ENCODE data around the gene ZDHHC5. TPM values are rescaled to one million over a fixed set of nuclear protein-coding genes. Genes with fewer than 3 reads are reported as not detected.
"Not testable (repeated sequence)": the region's sequence is repeated elsewhere in the genome, so short reads cannot be mapped to it uniquely, and the experiment has no call there.

ZDHHC5 gene
- total RNA-seq, 2 donors from 2014 or later = 62.8 to 62.9 TPM

DNA sequence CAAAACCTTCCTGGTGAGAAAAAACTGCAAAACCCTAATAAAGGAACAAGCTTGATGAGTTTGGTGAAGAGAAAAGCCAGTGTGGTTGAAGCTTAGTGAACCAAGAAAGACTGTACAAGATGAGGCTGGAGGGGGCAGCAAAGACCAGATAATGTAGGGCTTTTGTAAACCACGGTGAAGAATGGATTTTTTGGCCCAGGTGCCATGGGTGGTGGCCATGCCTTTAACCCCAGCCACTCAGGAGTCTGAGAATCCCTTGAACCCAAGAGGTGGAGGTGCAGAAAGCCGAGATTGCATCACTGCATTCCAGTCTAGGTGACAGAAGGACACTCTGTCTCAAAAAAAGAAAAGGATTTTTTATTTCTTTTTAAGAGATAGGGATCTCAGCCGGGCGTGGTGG is 5.0 kb upstream of the ZDHHC5 start:
- ATAC-seq (replicated peaks in 1 of 2) = no peak
- no peaks in the 10 kb centered on the region for H3K27me3 Mint-ChIP-seq (ENCODE audit: low read depth)
- DNase-seq = no peak
- peak overlapping the region; percentile 3 for H3K27ac Mint-ChIP-seq
- H3K4me3 Mint-ChIP-seq = no peak overlapping the region
- H3K9me3 Mint-ChIP-seq = no peaks in the 10 kb centered on the region
- peaks cover 4 to 9% of the 10 kb centered on the region in 2 donors for H3K36me3 Mint-ChIP-seq (ENCODE audit: insufficient read depth in 2 of 2)
- peaks cover 33% of the 10 kb centered on the region for H3K4me1 Mint-ChIP-seq (ENCODE audit: low read depth)

DNA sequence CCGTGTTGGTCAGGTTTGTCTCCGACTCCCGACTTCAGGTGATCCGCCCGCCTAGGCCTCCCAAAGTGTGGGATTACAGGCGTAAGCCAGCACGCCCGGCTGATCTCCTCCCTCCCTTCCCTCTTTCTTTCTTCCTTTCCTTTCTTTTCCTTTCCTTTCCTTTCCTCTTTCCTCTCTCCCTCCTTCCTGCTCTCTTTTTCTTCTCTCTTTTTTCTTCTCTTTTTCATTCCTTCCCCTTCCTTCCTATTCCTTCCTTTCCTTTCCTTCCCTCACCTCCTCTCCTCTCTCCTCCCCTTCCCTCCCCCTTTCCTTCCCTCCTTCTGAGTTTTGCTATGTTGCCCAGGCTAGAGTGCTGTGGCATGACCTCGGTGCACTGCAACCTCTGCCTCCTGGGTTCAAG is 3.9 kb upstream of the ZDHHC5 start:
- H3K27ac Mint-ChIP-seq = no peak overlapping the region
- no peaks in the 10 kb centered on the region for H3K27me3 Mint-ChIP-seq (ENCODE audit: low read depth)
- peaks cover 25% of the 10 kb centered on the region for H3K4me1 Mint-ChIP-seq (ENCODE audit: low read depth)
- no peak overlapping the region for H3K4me3 Mint-ChIP-seq
- peaks cover 10 to 13% of the 10 kb centered on the region in 2 donors for H3K36me3 Mint-ChIP-seq (ENCODE audit: insufficient read depth in 2 of 2)
- DNase-seq (no peak), ATAC-seq (replicated peaks in 1 of 2) (no peak)
- H3K9me3 Mint-ChIP-seq = no peaks in the 10 kb centered on the region

DNA sequence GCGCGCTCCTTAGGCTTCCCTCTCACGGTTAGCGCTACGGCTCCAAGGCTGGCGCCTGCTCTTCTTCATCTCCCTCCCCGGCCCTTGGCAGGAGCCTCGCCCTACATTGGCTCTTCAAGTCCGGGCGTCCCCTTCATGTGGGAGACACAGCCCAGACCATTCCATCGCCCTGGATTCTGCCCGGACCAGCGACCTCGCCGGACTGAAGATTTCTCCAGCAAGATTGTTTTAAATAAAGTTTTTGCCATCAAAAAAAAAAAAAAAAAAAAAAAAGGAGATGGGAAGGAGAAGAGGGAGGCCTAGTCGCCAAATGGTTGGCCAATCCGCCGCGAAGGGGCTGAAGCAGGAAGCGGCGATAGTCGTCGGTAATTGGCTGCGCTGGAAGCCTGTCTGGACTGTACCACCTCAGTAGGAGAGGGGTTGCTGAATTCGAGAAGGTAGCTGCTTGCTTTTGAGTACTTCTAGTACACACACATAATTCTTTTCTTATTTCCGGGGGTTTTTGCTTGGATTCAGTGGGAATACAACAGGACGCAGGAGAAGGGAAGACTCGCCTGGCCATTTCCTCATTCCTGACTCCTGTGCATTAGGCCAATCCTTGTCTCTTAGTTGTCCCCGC is 688 bp upstream of the ZDHHC5 start:
- peak overlapping the region; percentile 88 to 97 for H3K4me3 Mint-ChIP-seq
- peaks cover 7 to 10% of the 10 kb centered on the region in 2 donors for H3K36me3 Mint-ChIP-seq (ENCODE audit: insufficient read depth in 2 of 2)
- H3K27ac Mint-ChIP-seq = peak overlapping the region; percentile 99
- DNase-seq (peak; percentile 89 to 95), ATAC-seq (replicated peaks in 1 of 2) (peak; percentile 65 to 66)
- no peaks in the 10 kb centered on the region for H3K9me3 Mint-ChIP-seq
- peaks cover 46% of the 10 kb centered on the region for H3K4me1 Mint-ChIP-seq (ENCODE audit: low read depth)
- H3K27me3 Mint-ChIP-seq (ENCODE audit: low read depth) = no peaks in the 10 kb centered on the region

- Mint-ChIP-seq H3K27ac (peak overlapping the region; percentile 98), H3K27me3 (ENCODE audit: low read depth) (no peaks in the 10 kb centered on the region), H3K36me3 (ENCODE audit: insufficient read depth in 2 of 2) (peaks cover 10 to 13% of the 10 kb centered on the region in 2 donors), H3K4me3 (peak overlapping the region; percentile 88 to 97), H3K9me3 (no peaks in the 10 kb centered on the region), H3K4me1 (ENCODE audit: low read depth) (peaks cover 58% of the 10 kb centered on the region)
- peak; percentile 7 to 17 for ATAC-seq (replicated peaks in 1 of 2)
- DNase-seq = no peak
These were observed 494 bp downstream of the ZDHHC5 start for GRCh38 chr11:57668434-57668782.

GRCh38 chr11:57674251-57674650 is 6.3 kb downstream of the ZDHHC5 start:
- Mint-ChIP-seq H3K36me3 (ENCODE audit: insufficient read depth in 2 of 2) (peaks cover 9 to 28% of the 10 kb centered on the region in 2 donors), H3K27ac (peak overlapping the region; percentile 43), H3K27me3 (ENCODE audit: low read depth) (no peaks in the 10 kb centered on the region), H3K9me3 (no peaks in the 10 kb centered on the region), H3K4me1 (ENCODE audit: low read depth) (peaks cover 89% of the 10 kb centered on the region), H3K4me3 (peak overlapping the region in 1 of 2 donors; percentile 44)
- ATAC-seq (replicated peaks in 1 of 2) (no peak), DNase-seq (no peak)

- H3K9me3 Mint-ChIP-seq = no peaks in the 10 kb centered on the region
- ATAC-seq (replicated peaks in 1 of 2) = peak; percentile 40 to 76
- peak overlapping the region; percentile 85 for H3K27ac Mint-ChIP-seq
- peaks cover 9 to 28% of the 10 kb centered on the region in 2 donors for H3K36me3 Mint-ChIP-seq (ENCODE audit: insufficient read depth in 2 of 2)
- no peaks in the 10 kb centered on the region for H3K27me3 Mint-ChIP-seq (ENCODE audit: low read depth)
- DNase-seq = no peak
- H3K4me1 Mint-ChIP-seq (ENCODE audit: low read depth) = peaks cover 89% of the 10 kb centered on the region
- peak overlapping the region; percentile 6 to 33 for H3K4me3 Mint-ChIP-seq
These were observed 7.4 kb downstream of the ZDHHC5 start for GRCh38 chr11:57675176-57675941.

DNA sequence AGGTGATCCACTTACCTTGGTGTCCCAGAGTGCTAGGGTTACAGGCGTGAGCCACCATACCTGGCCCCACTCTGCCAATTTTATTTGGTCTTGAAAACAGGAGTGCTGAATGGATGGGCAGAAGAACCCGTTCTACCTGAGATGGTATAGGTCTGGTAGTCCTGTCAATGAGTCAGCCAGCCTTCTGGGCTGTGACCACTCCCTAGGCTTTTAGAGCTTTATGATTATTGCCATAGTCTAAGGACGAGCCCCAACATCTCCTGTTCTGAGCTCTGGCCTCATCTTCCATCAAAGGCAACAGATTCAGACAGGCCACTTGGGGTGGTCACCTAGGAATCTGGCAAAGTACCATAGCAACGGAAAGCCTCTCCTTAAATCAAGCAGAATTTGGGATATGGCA is 11.5 kb downstream of the ZDHHC5 start:
- H3K9me3 Mint-ChIP-seq = no peaks in the 10 kb centered on the region
- peaks cover 17 to 26% of the 10 kb centered on the region in 2 donors for H3K36me3 Mint-ChIP-seq (ENCODE audit: insufficient read depth in 2 of 2)
- H3K27me3 Mint-ChIP-seq (ENCODE audit: low read depth) = no peaks in the 10 kb centered on the region
- H3K27ac Mint-ChIP-seq = no peak overlapping the region
- DNase-seq = no peak
- ATAC-seq (replicated peaks in 1 of 2) = no peak
- no peak overlapping the region for H3K4me3 Mint-ChIP-seq
- peaks cover 67% of the 10 kb centered on the region for H3K4me1 Mint-ChIP-seq (ENCODE audit: low read depth)

- Mint-ChIP-seq H3K27me3 (ENCODE audit: low read depth) (no peaks in the 10 kb centered on the region), H3K36me3 (ENCODE audit: insufficient read depth in 2 of 2) (peaks cover 16 to 28% of the 10 kb centered on the region in 2 donors), H3K4me3 (peak overlapping the region; percentile 66 to 77), H3K27ac (peak overlapping the region; percentile 87), H3K4me1 (ENCODE audit: low read depth) (peaks cover 56% of the 10 kb centered on the region), H3K9me3 (no peaks in the 10 kb centered on the region)
- no peak for DNase-seq
- peak; percentile 62 to 65 for ATAC-seq (replicated peaks in 1 of 2)
These were observed 12.6 kb downstream of the ZDHHC5 start for GRCh38 chr11:57680552-57680874.

DNA sequence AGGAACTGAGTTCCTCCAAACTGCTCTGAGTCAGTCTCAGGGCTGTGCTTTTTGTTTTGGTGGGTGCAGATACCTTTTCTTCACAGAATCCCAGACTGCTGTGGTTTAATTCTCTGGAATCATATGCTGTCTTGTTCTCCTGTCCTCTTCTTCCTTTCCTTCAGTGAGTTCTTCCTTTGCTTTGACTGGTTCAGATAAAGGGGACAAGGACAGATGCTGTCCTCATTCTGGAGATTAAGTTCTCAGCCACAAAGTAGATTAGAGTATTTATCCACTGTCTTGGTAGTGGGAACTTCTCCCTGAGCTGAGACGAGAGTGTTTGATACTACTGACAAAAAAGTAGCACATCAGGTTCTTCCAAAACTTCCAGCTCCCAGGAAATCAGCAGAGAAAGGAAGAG is 13.3 kb downstream of the ZDHHC5 start:
- Mint-ChIP-seq H3K4me1 (ENCODE audit: low read depth) (peaks cover 49% of the 10 kb centered on the region), H3K27ac (peak overlapping the region; percentile 87), H3K27me3 (ENCODE audit: low read depth) (no peaks in the 10 kb centered on the region), H3K4me3 (peak overlapping the region in 1 of 2 donors; percentile 25), H3K9me3 (no peaks in the 10 kb centered on the region), H3K36me3 (ENCODE audit: insufficient read depth in 2 of 2) (peaks cover 16 to 32% of the 10 kb centered on the region in 2 donors)
- DNase-seq (no peak), ATAC-seq (replicated peaks in 1 of 2) (no peak)

DNA sequence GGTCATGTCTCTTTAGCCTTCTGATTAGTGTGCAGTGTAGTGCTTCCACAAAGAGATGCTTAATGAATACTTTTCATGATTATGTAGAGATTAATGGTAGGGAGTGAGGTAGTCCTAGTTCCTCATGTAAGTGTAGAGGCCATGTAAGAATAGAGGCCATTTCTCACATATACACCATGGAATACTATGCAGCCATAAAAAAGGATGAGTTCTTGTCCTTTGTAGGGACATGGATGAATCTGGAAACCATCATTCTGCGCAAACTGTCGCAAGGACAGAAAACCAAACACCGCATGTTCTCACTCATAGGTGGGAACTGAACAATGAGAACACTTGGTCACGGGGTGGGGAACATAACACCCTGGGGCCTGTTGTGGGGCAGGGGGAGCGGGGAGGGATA is 22.6 kb downstream of the ZDHHC5 start:
- H3K4me1 Mint-ChIP-seq (ENCODE audit: low read depth); DNase-seq; H3K27ac Mint-ChIP-seq; H3K9me3 Mint-ChIP-seq; H3K4me3 Mint-ChIP-seq; H3K27me3 Mint-ChIP-seq (ENCODE audit: low read depth); ATAC-seq (replicated peaks in 1 of 2): not testable (repeated sequence)
- H3K36me3 Mint-ChIP-seq (ENCODE audit: insufficient read depth in 2 of 2) = peaks cover 16 to 35% of the 10 kb centered on the region in 2 donors

DNA sequence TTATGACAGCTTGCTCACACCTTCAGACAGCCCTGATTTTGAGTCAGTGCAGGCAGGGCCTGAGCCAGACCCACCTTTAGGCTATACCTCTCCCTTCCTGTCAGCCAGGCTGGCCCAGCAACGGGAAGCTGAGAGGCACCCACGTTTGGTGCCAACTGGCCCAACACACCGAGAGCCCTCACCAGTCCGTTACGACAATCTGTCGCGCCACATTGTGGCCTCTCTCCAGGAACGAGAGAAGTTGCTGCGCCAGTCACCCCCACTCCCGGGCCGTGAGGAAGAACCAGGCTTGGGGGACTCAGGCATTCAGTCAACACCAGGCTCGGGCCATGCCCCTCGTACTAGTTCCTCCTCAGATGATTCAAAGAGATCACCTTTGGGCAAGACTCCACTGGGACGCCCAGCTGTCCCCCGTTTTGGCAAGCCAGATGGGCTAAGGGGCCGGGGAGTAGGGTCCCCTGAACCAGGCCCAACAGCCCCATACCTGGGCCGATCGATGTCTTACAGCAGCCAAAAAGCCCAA is 31.0 kb downstream of the ZDHHC5 start:
- H3K36me3 Mint-ChIP-seq (ENCODE audit: insufficient read depth in 2 of 2) = peaks cover 9 to 15% of the 10 kb centered on the region in 2 donors
- DNase-seq = no peak
- no peaks in the 10 kb centered on the region for H3K27me3 Mint-ChIP-seq (ENCODE audit: low read depth)
- no peak overlapping the region for H3K27ac Mint-ChIP-seq
- H3K4me1 Mint-ChIP-seq (ENCODE audit: low read depth) = no peaks in the 10 kb centered on the region
- H3K9me3 Mint-ChIP-seq = no peaks in the 10 kb centered on the region
- no peak overlapping the region for H3K4me3 Mint-ChIP-seq
- no peak for ATAC-seq (replicated peaks in 1 of 2)

- no peak for ATAC-seq (replicated peaks in 1 of 2)
- Mint-ChIP-seq H3K27me3 (ENCODE audit: low read depth) (no peaks in the 10 kb centered on the region), H3K27ac (peak overlapping the region; percentile 33), H3K4me1 (ENCODE audit: low read depth) (no peaks in the 10 kb centered on the region), H3K9me3 (no peaks in the 10 kb centered on the region), H3K36me3 (ENCODE audit: insufficient read depth in 2 of 2) (peaks cover 9 to 16% of the 10 kb centered on the region in 2 donors), H3K4me3 (no peak overlapping the region)
- DNase-seq = no peak
These were observed 31.9 kb downstream of the ZDHHC5 start for GRCh38 chr11:57699813-57700212.

DNA sequence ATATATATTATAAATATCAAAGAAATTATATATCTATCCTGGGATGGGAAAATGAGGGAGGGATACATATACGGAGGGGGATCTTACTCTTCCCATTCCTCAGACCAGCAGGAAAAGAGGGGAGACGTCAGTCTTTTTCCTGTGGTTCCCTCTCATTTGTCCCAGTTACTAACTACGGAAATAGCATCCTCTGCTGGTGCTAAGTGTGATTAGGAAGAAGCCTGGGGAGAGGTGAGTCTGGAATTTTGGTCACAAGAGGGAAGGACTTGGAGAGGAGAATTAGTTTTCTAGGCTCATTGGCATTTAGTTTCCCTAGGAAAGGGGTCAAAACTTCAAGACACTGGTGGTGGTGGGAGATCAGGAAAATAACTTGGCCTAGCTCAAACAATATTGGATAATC is 32.5 kb downstream of the ZDHHC5 start:
- Mint-ChIP-seq H3K9me3 (no peaks in the 10 kb centered on the region), H3K4me3 (no peak overlapping the region), H3K4me1 (ENCODE audit: low read depth) (no peaks in the 10 kb centered on the region), H3K36me3 (ENCODE audit: insufficient read depth in 2 of 2) (peaks cover 9 to 18% of the 10 kb centered on the region in 2 donors), H3K27me3 (ENCODE audit: low read depth) (no peaks in the 10 kb centered on the region), H3K27ac (no peak overlapping the region)
- ATAC-seq (replicated peaks in 1 of 2) (no peak), DNase-seq (no peak)

Data from activated T-cell treated with anti-CD3 and anti-CD28 coated beads, Interleukin-2, amount 50 U/mL, for 72 hours (primary cell).